ENCODE data around the gene CTXND2. TPM values are rescaled to one million over a fixed set of nuclear protein-coding genes. Genes with fewer than 3 reads are reported as not detected.

Gene CTXND2
- total and polyA plus RNA-seq, 9 of the 15 experiments (the other 6 are each of a cell fraction or from before 2014, with no cell fraction given): not detected

DNA sequence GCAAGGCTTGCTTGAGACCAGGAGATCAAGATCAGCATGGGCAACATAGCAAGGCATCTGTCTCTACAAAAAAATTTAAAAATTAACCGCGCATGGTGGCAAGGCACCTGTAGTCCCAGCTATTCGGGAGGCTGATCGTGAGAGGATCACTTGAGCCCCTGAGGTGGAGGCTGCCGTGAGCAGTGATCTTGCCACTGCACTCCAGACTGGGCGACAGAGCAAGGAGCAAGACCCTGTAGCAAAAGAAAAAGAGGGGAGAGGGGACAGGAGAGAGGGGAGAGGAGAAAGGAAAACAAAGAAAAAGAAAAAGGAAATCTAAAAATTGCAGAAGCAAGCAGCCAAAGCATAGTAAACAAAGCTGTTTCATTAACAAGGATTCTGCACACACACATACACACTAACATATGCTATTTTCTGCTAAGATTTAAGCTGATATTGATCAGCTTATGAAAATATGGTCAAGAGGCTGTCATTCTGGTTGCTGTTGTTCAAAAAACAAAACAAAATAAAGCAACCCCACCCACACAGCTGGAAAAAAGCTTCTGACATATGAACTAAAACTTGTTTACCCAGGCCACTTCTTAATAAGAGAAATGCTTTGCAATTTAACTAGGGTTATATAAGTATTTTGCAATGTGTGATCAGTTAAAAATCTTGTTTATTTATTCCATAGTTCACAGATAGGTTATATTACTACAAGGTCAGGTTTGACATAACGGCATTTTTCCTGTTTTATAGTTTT is 12.3 kb upstream of the CTXND2 start (continued):
- TF ChIP-seq, protein P1, sequence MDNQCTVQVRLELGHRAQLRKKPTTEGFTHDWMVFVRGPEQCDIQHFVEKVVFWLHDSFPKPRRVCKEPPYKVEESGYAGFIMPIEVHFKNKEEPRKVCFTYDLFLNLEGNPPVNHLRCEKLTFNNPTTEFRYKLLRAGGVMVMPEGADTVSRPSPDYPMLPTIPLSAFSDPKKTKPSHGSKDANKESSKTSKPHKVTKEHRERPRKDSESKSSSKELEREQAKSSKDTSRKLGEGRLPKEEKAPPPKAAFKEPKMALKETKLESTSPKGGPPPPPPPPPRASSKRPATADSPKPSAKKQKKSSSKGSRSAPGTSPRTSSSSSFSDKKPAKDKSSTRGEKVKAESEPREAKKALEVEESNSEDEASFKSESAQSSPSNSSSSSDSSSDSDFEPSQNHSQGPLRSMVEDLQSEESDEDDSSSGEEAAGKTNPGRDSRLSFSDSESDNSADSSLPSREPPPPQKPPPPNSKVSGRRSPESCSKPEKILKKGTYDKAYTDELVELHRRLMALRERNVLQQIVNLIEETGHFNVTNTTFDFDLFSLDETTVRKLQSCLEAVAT (IDR thresholded peaks at IDR 0.05): 0 out of 4 replicates have a peak, but pooled peaks of 1 of the 2 experiments have one; percentile 56
- no peak for TF ChIP-seq SMAD1 (IDR thresholded peaks at IDR 0.05; ENCODE audit: low read depth, low read length, partially characterized antibody)
- TF ChIP-seq ARHGAP35 (IDR thresholded peaks at IDR 0.05; ENCODE audit: partially characterized antibody): no peak
- TF ChIP-seq SMAD2 (IDR thresholded peaks at IDR 0.05; ENCODE audit: low read depth, low read length): no peak
- TF ChIP-seq, protein P2, sequence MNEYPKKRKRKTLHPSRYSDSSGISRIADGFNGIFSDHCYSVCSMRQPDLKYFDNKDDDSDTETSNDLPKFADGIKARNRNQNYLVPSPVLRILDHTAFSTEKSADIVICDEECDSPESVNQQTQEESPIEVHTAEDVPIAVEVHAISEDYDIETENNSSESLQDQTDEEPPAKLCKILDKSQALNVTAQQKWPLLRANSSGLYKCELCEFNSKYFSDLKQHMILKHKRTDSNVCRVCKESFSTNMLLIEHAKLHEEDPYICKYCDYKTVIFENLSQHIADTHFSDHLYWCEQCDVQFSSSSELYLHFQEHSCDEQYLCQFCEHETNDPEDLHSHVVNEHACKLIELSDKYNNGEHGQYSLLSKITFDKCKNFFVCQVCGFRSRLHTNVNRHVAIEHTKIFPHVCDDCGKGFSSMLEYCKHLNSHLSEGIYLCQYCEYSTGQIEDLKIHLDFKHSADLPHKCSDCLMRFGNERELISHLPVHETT (CRISPR knock-in tag; conservative IDR thresholded peaks at IDR 0.05 in 1 of 2, IDR thresholded peaks at IDR 0.05 in 1 of 2): 0 out of 4 replicates have a peak, but pooled peaks of 1 of the 2 experiments have one; percentile 24
- no peak for TF ChIP-seq PHB2 (IDR thresholded peaks at IDR 0.05; ENCODE audit: low read depth)
- TF ChIP-seq EGR1 (conservative IDR thresholded peaks at IDR 0.05): 0 out of 2 replicates have a peak, but pooled peaks have one; percentile 7
- no peak for TF ChIP-seq ZNF780A (CRISPR knock-in tag; IDR thresholded peaks at IDR 0.05)
- no peak for TF ChIP-seq ELF2 (CRISPR knock-in tag; IDR thresholded peaks at IDR 0.05)
- TF ChIP-seq FOXK2 (conservative IDR thresholded peaks at IDR 0.05 in 1 of 2, IDR thresholded peaks at IDR 0.05 in 1 of 2; ENCODE audit: low read depth in 2 of 2): peak in 1 of 2 experiments; percentile 31; a peak in 1 of 4 replicates
- TF ChIP-seq HDAC3 (IDR thresholded peaks at IDR 0.05; ENCODE audit: borderline replicate concordance, partially characterized antibody): no peak
- TF ChIP-seq TCF7L2 (IDR thresholded peaks at IDR 0.05; ENCODE audit: low read depth, low read length): no peak
- TF ChIP-seq, protein P3, sequence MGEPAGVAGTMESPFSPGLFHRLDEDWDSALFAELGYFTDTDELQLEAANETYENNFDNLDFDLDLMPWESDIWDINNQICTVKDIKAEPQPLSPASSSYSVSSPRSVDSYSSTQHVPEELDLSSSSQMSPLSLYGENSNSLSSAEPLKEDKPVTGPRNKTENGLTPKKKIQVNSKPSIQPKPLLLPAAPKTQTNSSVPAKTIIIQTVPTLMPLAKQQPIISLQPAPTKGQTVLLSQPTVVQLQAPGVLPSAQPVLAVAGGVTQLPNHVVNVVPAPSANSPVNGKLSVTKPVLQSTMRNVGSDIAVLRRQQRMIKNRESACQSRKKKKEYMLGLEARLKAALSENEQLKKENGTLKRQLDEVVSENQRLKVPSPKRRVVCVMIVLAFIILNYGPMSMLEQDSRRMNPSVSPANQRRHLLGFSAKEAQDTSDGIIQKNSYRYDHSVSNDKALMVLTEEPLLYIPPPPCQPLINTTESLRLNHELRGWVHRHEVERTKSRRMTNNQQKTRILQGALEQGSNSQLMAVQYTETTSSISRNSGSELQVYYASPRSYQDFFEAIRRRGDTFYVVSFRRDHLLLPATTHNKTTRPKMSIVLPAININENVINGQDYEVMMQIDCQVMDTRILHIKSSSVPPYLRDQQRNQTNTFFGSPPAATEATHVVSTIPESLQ (CRISPR knock-in tag; IDR thresholded peaks at IDR 0.05): no peak
- TF ChIP-seq RBM39 (optimal IDR thresholded peaks at IDR 0.05; ENCODE audit: low read depth, low read length): no peak
- TF ChIP-seq HSF4 (CRISPR knock-in tag; IDR thresholded peaks at IDR 0.05; ENCODE audit: borderline replicate concordance): no peak
- TF ChIP-seq, protein P4, sequence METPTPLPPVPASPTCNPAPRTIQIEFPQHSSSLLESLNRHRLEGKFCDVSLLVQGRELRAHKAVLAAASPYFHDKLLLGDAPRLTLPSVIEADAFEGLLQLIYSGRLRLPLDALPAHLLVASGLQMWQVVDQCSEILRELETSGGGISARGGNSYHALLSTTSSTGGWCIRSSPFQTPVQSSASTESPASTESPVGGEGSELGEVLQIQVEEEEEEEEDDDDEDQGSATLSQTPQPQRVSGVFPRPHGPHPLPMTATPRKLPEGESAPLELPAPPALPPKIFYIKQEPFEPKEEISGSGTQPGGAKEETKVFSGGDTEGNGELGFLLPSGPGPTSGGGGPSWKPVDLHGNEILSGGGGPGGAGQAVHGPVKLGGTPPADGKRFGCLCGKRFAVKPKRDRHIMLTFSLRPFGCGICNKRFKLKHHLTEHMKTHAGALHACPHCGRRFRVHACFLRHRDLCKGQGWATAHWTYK (CRISPR knock-in tag; IDR thresholded peaks at IDR 0.05): no peak
- TF ChIP-seq MBD2 (IDR thresholded peaks at IDR 0.05; ENCODE audit: borderline replicate concordance, low read depth): no peak
- no peak for TF ChIP-seq TEAD1 (CRISPR knock-in tag; IDR thresholded peaks at IDR 0.05)
- no peak; the same call in 1 of the 2 replicates for TF ChIP-seq FOXJ2 (tag; IDR thresholded peaks at IDR 0.05)
- TF ChIP-seq HDAC6 (IDR thresholded peaks at IDR 0.05; ENCODE audit: low read depth, low read length): no peak
- no peak for TF ChIP-seq XRCC4 (IDR thresholded peaks at IDR 0.05; ENCODE audit: extremely low read depth, insufficient read depth, insufficient read length)
